Upper lobe of left lung (tissue), 6 donors: Measurements from ENCODE around the gene PDE6G. TPM values are rescaled to one million over a fixed set of nuclear protein-coding genes. Genes with fewer than 3 reads are reported as not detected.
A peak's percentile ranks its signal among the peaks of the same experiment; 100 is the strongest.
"Not testable (repeated sequence)": the region's sequence is repeated elsewhere in the genome, so short reads cannot be mapped to it uniquely, and the experiment has no call there.

Experiments
- ATAC-seq, 2 donors: fragments of 200-7000 bp; cut with Tn5 transposase; one replicate each; pipeline ENCODE4 v1.9.1; 2022; ENCODE audit warnings: mild to moderate bottlenecking in 2 of 2, moderate library complexity in 2 of 2; ENCODE audit not compliant: low FRiP score in 2 of 2
- DNase-seq, 2 donors: peaks; one replicate each; pipeline ENCODE4 v3.0.0-alpha.2; 2019 to 2020
- H3K27ac ChIP-seq, 4 donors: fragments of 200-600 bp; sonication (generic); one replicate each; pipeline ENCODE4 v1.5.1; 2016 to 2019
- H3K27me3 ChIP-seq, 4 donors: fragments of 200-600 bp; sonication (generic); one replicate each; pipeline ENCODE4 v1.5.1; 2017 to 2019
- H3K36me3 ChIP-seq, 4 donors: fragments of 200-600 bp; sonication (generic); one replicate each; pipeline ENCODE4 v1.5.1; 2016 to 2019
- H3K4me1 ChIP-seq, 4 donors: fragments of 200-600 bp; sonication (generic); one replicate each; pipeline ENCODE4 v1.5.1; 2018 to 2019
- H3K4me3 ChIP-seq, 4 donors: fragments of 200-600 bp; sonication (generic); one replicate each; pipeline ENCODE4 v1.5.1; 2017 to 2019; ENCODE audit warnings: mild to moderate bottlenecking in 2 of 4, moderate library complexity in 1 of 4
- H3K9me3 ChIP-seq, 4 donors: fragments of 200-600 bp; sonication (generic); one replicate each; pipeline ENCODE4 v1.5.1; 2018 to 2019
- CTCF ChIP-seq, 6 experiments: fragments of 450-650 bp in 4 of 6; fragments of 200-600 bp in 2 of 6; sonication (generic) in 2 of 6; IDR thresholded peaks; one replicate each; pipeline ENCODE4 v1.5.1; 2016 to 2019; ENCODE audit warnings: antibody characterized with exemption in 6 of 6
- EP300 ChIP-seq, 4 donors: sonication (generic); formaldehyde crosslinking; IDR thresholded peaks; one replicate each; pipeline ENCODE4 v1.5.1; 2017; ENCODE audit warnings: antibody characterized with exemption in 4 of 4, control low read depth in 2 of 4
- POLR2A ChIP-seq, 4 donors: fragments of 450-650 bp; IDR thresholded peaks; one replicate each; pipeline ENCODE4 v1.5.1; 2016 to 2017; ENCODE audit warnings: antibody characterized with exemption in 4 of 4, mild to moderate bottlenecking in 2 of 4
- POLR2AphosphoS5 ChIP-seq, 2 donors: sonication (generic); formaldehyde crosslinking; IDR thresholded peaks; one replicate each; pipeline ENCODE4 v1.5.1; 2017; ENCODE audit warnings: antibody characterized with exemption in 2 of 2
- WGBS, 2 donors: methylation state at CpG; one replicate each; pipeline ENCODE4 v1.1.5; 2017 to 2018; 5-methylcytosine and 5-hydroxymethylcytosine counted together
- total RNA-seq, 6 donors: library from RNA; depleted of rRNA in 4 of 6; stranded (reverse); fragments of >200 nt in 4 of 6; gene quantifications; one replicate each; pipeline versions ENCODE4 v1.1.0 to v1.2.1, GENCODE V29; 2016 to 2021
- donor health status: DM: no; HTN: no; CAD: no; lungs with moderate emphysema.
- donor health status: DM: no; HTN: yes; CAD: no; lungs with severe emphysema.

Gene PDE6G
- total RNA-seq, 6 donors from 2014 or later: 1.0 to 12.6 (median 1.7) TPM; not detected in 3

GRCh38 chr17:81680150-81680549 is 23.8 kb upstream of the PDE6G start:
- Histone ChIP-seq H3K27ac (no peak overlapping the region), H3K36me3 (peaks cover 0 to 12% (median 0%) of the 10 kb centered on the region in 4 donors), H3K9me3 (no peaks in the 10 kb centered on the region), H3K27me3 (no peaks in the 10 kb centered on the region), H3K4me1 (peaks cover 16 to 25% (median 17%) of the 10 kb centered on the region in 4 donors), H3K4me3 (no peak overlapping the region)
- no peak for TF ChIP-seq EP300 (IDR thresholded peaks at IDR 0.05)
- TF ChIP-seq POLR2AphosphoS5 (IDR thresholded peaks at IDR 0.05): no peak
- TF ChIP-seq CTCF (IDR thresholded peaks at IDR 0.05): no peak
- no peak for TF ChIP-seq POLR2A (IDR thresholded peaks at IDR 0.05)
- DNase-seq (no peak), ATAC-seq (no peak)
- 85 to 92% methylated on average over 11 of the region's 11 CpGs for WGBS, 2 donors

GRCh38 chr17:81676906-81677305 is 20.6 kb upstream of the PDE6G start:
- Histone ChIP-seq H3K36me3 (peaks cover 14 to 39% (median 23%) of the 10 kb centered on the region in 4 donors), H3K4me3 (no peak overlapping the region), H3K4me1 (peaks cover 0 to 2% (median 0%) of the 10 kb centered on the region in 4 donors), H3K27ac (no peak overlapping the region), H3K27me3 (no peaks in the 10 kb centered on the region), H3K9me3 (no peaks in the 10 kb centered on the region)
- TF ChIP-seq POLR2AphosphoS5 (IDR thresholded peaks at IDR 0.05): no peak
- DNase-seq (no peak), ATAC-seq (peak in 1 of 2 donors; percentile 32)
- 98% methylated on average over 11 to 15 of the region's 17 CpGs for WGBS, 2 donors

- not testable (repeated sequence) for ATAC-seq, DNase-seq, H3K4me1 ChIP-seq, H3K27ac ChIP-seq, H3K9me3 ChIP-seq, H3K4me3 ChIP-seq, H3K27me3 ChIP-seq
- TF ChIP-seq CTCF (IDR thresholded peaks at IDR 0.05): peak; percentile 52 to 70 (median 60)
- peaks cover 14 to 40% (median 36%) of the 10 kb centered on the region in 4 donors for H3K36me3 ChIP-seq
- WGBS, 2 donors: 38 to 39% methylated on average over 18 of the region's 18 CpGs
Observed at GRCh38 chr17:81675515-81676221, 19.3 kb upstream of the PDE6G start.

- TF ChIP-seq POLR2AphosphoS5 (IDR thresholded peaks at IDR 0.05): no peak
- no peak for TF ChIP-seq EP300 (IDR thresholded peaks at IDR 0.05)
- TF ChIP-seq POLR2A (IDR thresholded peaks at IDR 0.05): no peak
- TF ChIP-seq CTCF (IDR thresholded peaks at IDR 0.05): no peak
- ATAC-seq (no peak), DNase-seq (peak in 1 of 2 donors; percentile 63)
- Histone ChIP-seq H3K27ac (no peak overlapping the region), H3K36me3 (peaks cover 14 to 58% (median 50%) of the 10 kb centered on the region in 4 donors), H3K9me3 (no peaks in the 10 kb centered on the region), H3K4me3 (no peak overlapping the region), H3K4me1 (peaks cover 0 to under 1% (median 0%) of the 10 kb centered on the region in 4 donors), H3K27me3 (no peaks in the 10 kb centered on the region)
- 89 to 90% methylated on average over 12 to 18 of the region's 18 CpGs for WGBS, 2 donors
Observed at GRCh38 chr17:81673561-81674258, 17.4 kb upstream of the PDE6G start.

GRCh38 chr17:81672954-81673353 is 16.6 kb upstream of the PDE6G start:
- H3K4me1 ChIP-seq: peaks cover under 1 to 9% (median 3%) of the 10 kb centered on the region in 4 donors
- H3K9me3 ChIP-seq: no peaks in the 10 kb centered on the region
- DNase-seq (peak in 1 of 2 donors; percentile 73), ATAC-seq (peak in 1 of 2 donors; percentile 7)
- WGBS, 2 donors: 95 to 98% methylated on average over 6 to 12 of the region's 16 CpGs
- no peak overlapping the region for H3K4me3 ChIP-seq
- no peak overlapping the region for H3K27ac ChIP-seq
- peaks cover 14 to 58% (median 50%) of the 10 kb centered on the region in 4 donors for H3K36me3 ChIP-seq
- TF ChIP-seq EP300 (IDR thresholded peaks at IDR 0.05): no peak
- TF ChIP-seq POLR2A (IDR thresholded peaks at IDR 0.05): no peak
- TF ChIP-seq CTCF (IDR thresholded peaks at IDR 0.05): no peak
- TF ChIP-seq POLR2AphosphoS5 (IDR thresholded peaks at IDR 0.05): no peak
- H3K27me3 ChIP-seq: no peaks in the 10 kb centered on the region
